ENCODE measurements around the gene PNKD.

The PNKD gene

DNA sequence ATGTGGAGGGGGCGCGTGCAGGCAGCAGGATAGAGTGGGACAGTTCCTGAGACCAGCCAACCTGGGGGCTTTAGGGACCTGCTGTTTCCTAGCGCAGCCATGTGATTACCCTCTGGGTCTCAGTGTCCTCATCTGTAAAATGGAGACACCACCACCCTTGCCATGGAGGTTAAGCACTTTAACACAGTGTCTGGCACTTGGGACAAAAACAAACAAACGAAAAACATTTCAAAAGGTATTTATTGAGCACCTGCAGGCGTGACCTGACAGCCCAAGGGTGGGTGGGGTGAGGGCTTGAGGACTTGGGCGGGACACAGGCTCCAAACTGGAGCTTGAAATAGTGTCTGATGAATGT, 124.7 kb downstream of the PNKD start:
- DNase-seq (ENCODE audit: low read depth in 4 of 4, low spot score in 1 of 4), result no peak

- DNase-seq (ENCODE audit: low read depth in 4 of 4, low spot score in 1 of 4), result no peak
These were observed 125.1 kb downstream of the PNKD start for GRCh38 chr2:218395456-218395825.

- peak; percentile 68 to 85 (median 84) for DNase-seq (ENCODE audit: low read depth in 4 of 4, low spot score in 1 of 4)
These were observed 125.7 kb downstream of the PNKD start for GRCh38 chr2:218395826-218396687.

Measured in stimulated activated CD4-positive, alpha-beta T cell treated with anti-CD3 and anti-CD28 coated beads, Interleukin-1b, Interleukin-23, amount 100 ng/mL, for 24 hours (primary cell).